ENCODE measurements around the gene ABHD6. TPM values are rescaled to one million over a fixed set of nuclear protein-coding genes. Genes with fewer than 3 reads are reported as not detected.
"Not testable (repeated sequence)": the region's sequence is repeated elsewhere in the genome, so short reads cannot be mapped to it uniquely, and the experiment has no call there.

Gene ABHD6
- total RNA-seq, 1 donor, result 5.1 TPM

DNA sequence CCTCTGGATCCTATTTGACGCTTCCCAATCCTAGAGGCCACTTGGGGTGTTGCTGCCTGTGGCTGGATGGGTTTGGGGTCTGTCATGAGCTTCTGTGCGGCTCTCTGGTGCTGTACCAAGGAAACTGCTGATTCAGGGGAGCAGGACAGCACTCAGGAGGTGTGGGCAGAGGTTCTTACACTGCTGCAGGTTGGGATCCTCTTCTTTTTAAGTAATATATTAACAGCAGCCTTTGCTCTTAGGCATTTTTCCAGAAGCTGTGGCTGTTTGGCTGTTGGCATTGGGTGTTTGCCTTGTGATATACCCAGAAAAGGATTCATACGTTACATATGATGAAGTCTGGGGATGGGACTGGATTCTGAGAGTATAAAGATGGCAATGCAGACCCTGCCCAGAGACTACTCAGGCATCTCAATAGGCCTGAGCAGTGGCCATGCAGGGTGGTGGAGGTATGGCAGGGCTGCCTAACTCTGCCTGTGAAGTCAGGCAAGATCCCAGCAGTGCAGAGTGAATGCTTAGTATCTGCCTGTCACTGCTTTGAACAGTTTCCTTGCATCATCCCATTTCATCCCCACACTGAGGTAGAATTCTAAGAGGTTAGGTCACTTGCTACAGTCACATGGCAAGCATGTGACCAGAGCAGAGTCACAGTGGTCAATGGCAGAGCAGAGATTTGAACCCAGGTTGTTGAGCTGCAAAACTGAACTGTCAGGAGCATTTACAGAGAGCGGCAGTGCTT is 3.9 kb downstream of the ABHD6 start:
- DNase-seq (ENCODE audit: insufficient read length, low spot score, missing footprints), result no peak
- Histone ChIP-seq H3K79me2 (ENCODE audit: insufficient read depth, low read length) (peaks cover 24% of the 10 kb centered on the region), H3K27me3 (ENCODE audit: insufficient read depth, low read length) (no peaks in the 10 kb centered on the region), H2AFZ (ENCODE audit: low read length) (no peak overlapping the region), H3K4me1 (ENCODE audit: insufficient read depth, low read length) (peaks cover 6% of the 10 kb centered on the region), H3K4me2 (ENCODE audit: insufficient read depth, low read length) (no peak overlapping the region), H3K27ac (ENCODE audit: low read depth, low read length) (no peak overlapping the region), H3K36me3 (ENCODE audit: insufficient read depth, low read length) (no peaks in the 10 kb centered on the region), H4K20me1 (ENCODE audit: insufficient read depth, low read length) (peaks cover 7% of the 10 kb centered on the region), H3K9me3 (ENCODE audit: low read depth, low read length) (no peaks in the 10 kb centered on the region), H3K4me3 (ENCODE audit: insufficient read depth, low read length) (no peak overlapping the region)
- TF ChIP-seq, protein P1, sequence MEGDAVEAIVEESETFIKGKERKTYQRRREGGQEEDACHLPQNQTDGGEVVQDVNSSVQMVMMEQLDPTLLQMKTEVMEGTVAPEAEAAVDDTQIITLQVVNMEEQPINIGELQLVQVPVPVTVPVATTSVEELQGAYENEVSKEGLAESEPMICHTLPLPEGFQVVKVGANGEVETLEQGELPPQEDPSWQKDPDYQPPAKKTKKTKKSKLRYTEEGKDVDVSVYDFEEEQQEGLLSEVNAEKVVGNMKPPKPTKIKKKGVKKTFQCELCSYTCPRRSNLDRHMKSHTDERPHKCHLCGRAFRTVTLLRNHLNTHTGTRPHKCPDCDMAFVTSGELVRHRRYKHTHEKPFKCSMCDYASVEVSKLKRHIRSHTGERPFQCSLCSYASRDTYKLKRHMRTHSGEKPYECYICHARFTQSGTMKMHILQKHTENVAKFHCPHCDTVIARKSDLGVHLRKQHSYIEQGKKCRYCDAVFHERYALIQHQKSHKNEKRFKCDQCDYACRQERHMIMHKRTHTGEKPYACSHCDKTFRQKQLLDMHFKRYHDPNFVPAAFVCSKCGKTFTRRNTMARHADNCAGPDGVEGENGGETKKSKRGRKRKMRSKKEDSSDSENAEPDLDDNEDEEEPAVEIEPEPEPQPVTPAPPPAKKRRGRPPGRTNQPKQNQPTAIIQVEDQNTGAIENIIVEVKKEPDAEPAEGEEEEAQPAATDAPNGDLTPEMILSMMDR (IDR thresholded peaks at IDR 0.05; ENCODE audit: extremely low read depth, low read depth, low read length), result no peak

DNA sequence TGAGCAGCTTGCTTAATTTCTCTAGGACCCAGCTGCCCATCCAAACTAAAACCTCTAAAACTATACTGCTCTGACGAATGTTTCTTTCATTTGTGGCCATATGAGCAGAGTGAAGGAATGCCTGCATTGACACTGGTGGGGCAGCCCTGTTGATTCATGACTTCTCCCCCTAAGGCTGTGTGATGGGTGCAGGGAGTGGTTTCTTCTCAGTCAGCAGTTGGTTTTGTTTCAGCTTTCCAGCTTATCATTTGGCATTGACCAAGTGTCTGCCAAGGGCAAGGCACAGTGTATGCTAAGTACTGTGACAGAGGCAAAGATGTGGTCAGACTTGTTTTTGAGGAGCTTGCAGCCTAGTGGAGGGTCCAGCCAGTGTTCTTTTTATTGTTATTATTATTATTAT is 4.7 kb downstream of the ABHD6 start:
- no peak overlapping the region for H3K4me2 ChIP-seq (ENCODE audit: insufficient read depth, low read length)
- no peak for DNase-seq (ENCODE audit: insufficient read length, low spot score, missing footprints)
- TF ChIP-seq, protein P1 (IDR thresholded peaks at IDR 0.05; ENCODE audit: extremely low read depth, low read depth, low read length), result no peak

DNA sequence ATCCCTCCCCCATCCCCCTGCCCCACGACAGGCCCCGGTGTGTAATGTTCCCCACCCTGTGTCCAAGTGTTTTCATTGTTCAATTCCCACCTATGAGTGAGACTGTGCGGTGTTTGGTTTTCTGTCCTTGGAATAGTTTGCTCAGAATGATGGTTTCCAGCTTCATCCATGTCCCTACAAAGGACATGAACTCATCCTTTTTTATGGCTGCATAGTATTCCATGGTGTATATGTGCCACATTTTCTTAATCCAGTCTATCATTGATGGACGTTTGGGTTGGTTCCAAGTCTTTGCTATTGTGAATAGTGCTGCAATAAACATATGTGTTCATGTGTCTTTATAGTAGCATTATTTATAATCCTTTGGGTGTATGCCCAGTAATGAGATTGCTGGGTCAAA is 5.3 kb downstream of the ABHD6 start:
- not testable (repeated sequence) for H3K4me3 ChIP-seq (ENCODE audit: insufficient read depth, low read length); H4K20me1 ChIP-seq (ENCODE audit: insufficient read depth, low read length); H3K36me3 ChIP-seq (ENCODE audit: insufficient read depth, low read length); H2AFZ ChIP-seq (ENCODE audit: low read length); H3K9me3 ChIP-seq (ENCODE audit: low read depth, low read length); H3K27me3 ChIP-seq (ENCODE audit: insufficient read depth, low read length); H3K4me2 ChIP-seq (ENCODE audit: insufficient read depth, low read length); DNase-seq (ENCODE audit: insufficient read length, low spot score, missing footprints); H3K4me1 ChIP-seq (ENCODE audit: insufficient read depth, low read length); H3K27ac ChIP-seq (ENCODE audit: low read depth, low read length)
- peaks cover 24% of the 10 kb centered on the region for H3K79me2 ChIP-seq (ENCODE audit: insufficient read depth, low read length)

More for the DNA sequence above, 4.7 kb downstream of the ABHD6 start:
- Histone ChIP-seq H2AFZ (ENCODE audit: low read length) (no peak overlapping the region), H3K9me3 (ENCODE audit: low read depth, low read length) (no peaks in the 10 kb centered on the region), H3K27ac (ENCODE audit: low read depth, low read length) (no peak overlapping the region), H3K79me2 (ENCODE audit: insufficient read depth, low read length) (peaks cover 24% of the 10 kb centered on the region), H3K36me3 (ENCODE audit: insufficient read depth, low read length) (no peaks in the 10 kb centered on the region), H4K20me1 (ENCODE audit: insufficient read depth, low read length) (peaks cover 7% of the 10 kb centered on the region), H3K4me3 (ENCODE audit: insufficient read depth, low read length) (no peak overlapping the region), H3K27me3 (ENCODE audit: insufficient read depth, low read length) (no peaks in the 10 kb centered on the region), H3K4me1 (ENCODE audit: insufficient read depth, low read length) (no peaks in the 10 kb centered on the region)

DNA sequence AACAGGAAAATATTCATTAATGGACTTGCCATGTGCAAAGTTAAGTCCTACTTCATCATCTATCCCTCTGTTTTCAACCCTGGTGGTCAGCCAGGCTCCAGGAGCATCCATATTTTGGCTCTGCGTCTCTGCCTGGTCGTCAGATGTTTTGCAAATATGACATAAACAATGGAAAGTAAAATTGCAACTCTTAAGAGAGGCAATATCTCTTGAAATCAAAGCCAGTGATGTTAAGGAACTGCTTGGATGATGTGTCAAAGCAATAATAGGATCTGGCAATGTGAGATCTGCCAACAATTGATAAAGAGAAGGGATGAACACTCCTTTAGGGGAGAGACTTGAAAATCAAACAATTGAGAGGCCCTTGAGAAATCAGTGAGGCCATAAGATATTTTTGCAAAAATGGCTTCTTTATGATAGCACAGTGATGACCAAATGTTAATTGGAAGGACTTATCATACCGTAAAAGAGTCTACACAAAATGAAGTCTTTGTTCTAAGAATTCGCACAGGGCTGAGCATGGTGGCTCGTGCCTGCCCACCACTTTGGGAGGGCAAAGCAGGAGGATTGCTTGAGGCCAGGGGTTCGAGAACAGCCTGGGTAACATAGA is 6.5 kb downstream of the ABHD6 start:
- no peak overlapping the region for H3K4me3 ChIP-seq (ENCODE audit: insufficient read depth, low read length)
- no peaks in the 10 kb centered on the region for H3K9me3 ChIP-seq (ENCODE audit: low read depth, low read length)
- H3K27ac ChIP-seq (ENCODE audit: low read depth, low read length), result no peak overlapping the region
- H3K4me2 ChIP-seq (ENCODE audit: insufficient read depth, low read length), result no peak overlapping the region
- no peak for DNase-seq (ENCODE audit: insufficient read length, low spot score, missing footprints)
- peaks cover 7% of the 10 kb centered on the region for H4K20me1 ChIP-seq (ENCODE audit: insufficient read depth, low read length)
- H3K79me2 ChIP-seq (ENCODE audit: insufficient read depth, low read length), result peaks cover 14% of the 10 kb centered on the region
- no peak overlapping the region for H2AFZ ChIP-seq (ENCODE audit: low read length)
- no peaks in the 10 kb centered on the region for H3K4me1 ChIP-seq (ENCODE audit: insufficient read depth, low read length)
- TF ChIP-seq, protein P1 (IDR thresholded peaks at IDR 0.05; ENCODE audit: extremely low read depth, low read depth, low read length), result no peak
- no peaks in the 10 kb centered on the region for H3K27me3 ChIP-seq (ENCODE audit: insufficient read depth, low read length)
- H3K36me3 ChIP-seq (ENCODE audit: insufficient read depth, low read length), result no peaks in the 10 kb centered on the region
